IMR-90 (cell line): ENCODE data around the gene NPW. TPM values are rescaled to one million over a fixed set of nuclear protein-coding genes. Genes with fewer than 3 reads are reported as not detected.

Source experiments
- ATAC-seq: fragments of 200-7000 bp; cut with Tn5 transposase; 2 replicates; pipeline ENCODE4 v1.9.1; 2020; ENCODE audit warnings: low read depth, mild to moderate bottlenecking, moderate library complexity
- BruUV-seq: library from RNA; stranded (reverse); fragments of 400-500 nt; replicated peaks from 2 replicates; lab custom pipeline; 2021; lab: Mats Ljungman, UMichigan
- CTCF ChIA-PET: fragments of 300-600 bp; formaldehyde crosslinking; extraction: SDS; loops from one replicate; lab custom pipeline; 2021; ENCODE audit warnings: antibody characterized with exemption; lab: Yijun Ruan, JAX
- POLR2A ChIA-PET: fragments of 300-600 bp; sonication (Branson Sonifier 250); formaldehyde crosslinking; loops from one replicate; lab custom pipeline; 2022; ENCODE audit warnings: antibody characterized with exemption; ENCODE audit not compliant: unreplicated experiment; lab: Charles Lee
- DNase-seq: peaks from one replicate; pipeline ENCODE4 v3.0.0; 2013
- H2AFZ ChIP-seq: replicated peaks from 2 replicates; pipeline ENCODE3; 2013; ENCODE audit warnings: low read length, mild to moderate bottlenecking; ENCODE audit not compliant: poor library complexity
- H2AK5ac ChIP-seq: 2 replicates; pipeline ENCODE4 v1.6.1; 2013; ENCODE audit warnings: low read depth, low read length, inconsistent platforms
- H2AK9ac ChIP-seq: replicated peaks from 2 replicates; pipeline ENCODE3; 2013; ENCODE audit warnings: mild to moderate bottlenecking, low read depth, low read length, moderate library complexity; ENCODE audit not compliant: poor library complexity
- H2BK120ac ChIP-seq: 2 replicates; pipeline ENCODE4 v1.6.1; 2013; ENCODE audit warnings: low read depth, low read length, inconsistent platforms
- H2BK15ac ChIP-seq: 3 replicates; pipeline ENCODE4 v1.6.1; 2013; ENCODE audit warnings: low read depth, low read length, inconsistent platforms
- H2BK20ac ChIP-seq: 2 replicates; pipeline ENCODE4 v1.6.1; 2013; ENCODE audit warnings: low read depth, mild to moderate bottlenecking, inconsistent platforms, low read length, moderate library complexity
- H2BK5ac ChIP-seq: 2 replicates; pipeline ENCODE4 v1.6.1; 2013; ENCODE audit warnings: mild to moderate bottlenecking, low read depth, low read length, inconsistent platforms; ENCODE audit not compliant: poor library complexity, severe bottlenecking
- H3K14ac ChIP-seq: replicated peaks from 2 replicates; pipeline ENCODE4 v1.6.1; 2013; ENCODE audit warnings: low read depth, low read length, inconsistent platforms
- H3K18ac ChIP-seq: 2 replicates; pipeline ENCODE4 v1.6.1; 2013; ENCODE audit warnings: low read depth, low read length, control low read depth
- H3K23ac ChIP-seq: 2 replicates; pipeline ENCODE4 v1.6.1; 2013; ENCODE audit warnings: low read depth, low read length, inconsistent platforms
- H3K27ac ChIP-seq: 2 replicates; pipeline ENCODE4 v1.5.1; 2013; ENCODE audit warnings: mild to moderate bottlenecking, control low read depth, low read length; ENCODE audit not compliant: insufficient read depth
- H3K27me3 ChIP-seq: 2 replicates; pipeline ENCODE4 v1.6.1; 2013; ENCODE audit warnings: low read length; ENCODE audit not compliant: control insufficient read depth, insufficient read depth
- H3K36me3 ChIP-seq: 2 replicates; pipeline ENCODE4 v1.6.1; 2013; ENCODE audit warnings: low read length, mixed read lengths; ENCODE audit not compliant: control insufficient read depth, insufficient read depth
- H3K4ac ChIP-seq: 2 replicates; pipeline ENCODE4 v1.6.1; 2013; ENCODE audit warnings: low read depth, low read length, inconsistent platforms
- H3K4me1 ChIP-seq: 2 replicates; pipeline ENCODE4 v1.6.1; 2013; ENCODE audit warnings: low read length, mixed read lengths; ENCODE audit not compliant: control insufficient read depth, insufficient read depth
- H3K4me2 ChIP-seq: 2 replicates; pipeline ENCODE4 v1.6.1; 2013; ENCODE audit warnings: low read depth, mild to moderate bottlenecking, control low read depth, low read length, moderate library complexity
- H3K4me3 ChIP-seq: 2 replicates; pipeline ENCODE4 v1.5.1; 2013; ENCODE audit warnings: low read depth, mild to moderate bottlenecking, control low read depth, low read length, moderate library complexity; ENCODE audit not compliant: insufficient read depth
- H3K56ac ChIP-seq: 2 replicates; pipeline ENCODE4 v1.6.1; 2013; ENCODE audit warnings: low read length, inconsistent platforms; ENCODE audit not compliant: insufficient read depth; ENCODE audit errors: extremely low read depth
- H3K79me1 ChIP-seq, 2 experiments: 2 replicates each; pipeline ENCODE4 v1.6.1; 2013; ENCODE audit warnings: low read length in 2 of 2, inconsistent platforms in 1 of 2, low read depth in 1 of 2
- H3K9ac ChIP-seq: 2 replicates; pipeline ENCODE4 v1.6.1; 2013; ENCODE audit warnings: low read depth, low read length, control low read depth
- H3K9me1 ChIP-seq: 2 replicates; pipeline ENCODE4 v1.6.1; 2013; ENCODE audit warnings: low read length, inconsistent platforms; ENCODE audit not compliant: insufficient read depth
- H3K9me3 ChIP-seq: 2 replicates; pipeline ENCODE4 v1.6.1; 2013; ENCODE audit warnings: low read length; ENCODE audit not compliant: control insufficient read depth, insufficient read depth
- H4K20me1 ChIP-seq: 2 replicates; pipeline ENCODE4 v1.6.1; 2013; ENCODE audit warnings: low read length, inconsistent platforms; ENCODE audit not compliant: insufficient read depth
- H4K5ac ChIP-seq: 2 replicates; pipeline ENCODE4 v1.6.1; 2013; ENCODE audit warnings: mild to moderate bottlenecking, low read depth, low read length, control low read depth
- H4K8ac ChIP-seq, 2 experiments: 2 replicates each; pipeline ENCODE4 v1.6.1; 2013; ENCODE audit warnings: low read depth in 2 of 2, low read length in 2 of 2, control low read depth in 1 of 2, inconsistent platforms in 1 of 2
- H4K91ac ChIP-seq: 2 replicates; pipeline ENCODE4 v1.6.1; 2013; ENCODE audit warnings: low read depth, low read length, inconsistent platforms; ENCODE audit not compliant: insufficient read depth
- BHLHE40 ChIP-seq: fragments of 150-350 bp; IDR thresholded peaks from 2 replicates; pipeline ENCODE4 v1.6.1; 2016; ENCODE audit warnings: mild to moderate bottlenecking, low read depth, low read length
- CEBPB ChIP-seq: IDR thresholded peaks from 2 replicates; pipeline ENCODE4 v1.6.1; 2012; ENCODE audit warnings: low read depth, low read length, improper control_type of control experiment
- CHD1 ChIP-seq: IDR thresholded peaks from 2 replicates; pipeline ENCODE4 v1.6.1; 2012; ENCODE audit warnings: low read depth, low read length, improper control_type of control experiment
- MAZ ChIP-seq: IDR thresholded peaks from 2 replicates; pipeline ENCODE4 v1.6.1; 2012; ENCODE audit warnings: low read depth, mild to moderate bottlenecking, low read length, improper control_type of control experiment, moderate library complexity, borderline replicate concordance
- MXI1 ChIP-seq: IDR thresholded peaks from 2 replicates; pipeline ENCODE4 v1.6.1; 2012; ENCODE audit warnings: low read depth, mild to moderate bottlenecking, low read length, moderate library complexity, borderline replicate concordance
- NFE2L2 ChIP-seq: fragments of 150-350 bp; IDR thresholded peaks from 2 replicates; pipeline ENCODE4 v1.6.1; 2016; ENCODE audit warnings: low read depth, mild to moderate bottlenecking, low read length
- POLR2A ChIP-seq: IDR thresholded peaks from 2 replicates; pipeline ENCODE4 v1.6.1; 2012; ENCODE audit warnings: mild to moderate bottlenecking, low read depth, low read length
- RAD21 ChIP-seq: IDR thresholded peaks from 2 replicates; pipeline ENCODE4 v1.6.1; 2012; ENCODE audit warnings: low read length, improper control_type of control experiment
- RCOR1 ChIP-seq: IDR thresholded peaks from 2 replicates; pipeline ENCODE4 v1.6.1; 2012; ENCODE audit warnings: mild to moderate bottlenecking, low read length, improper control_type of control experiment; ENCODE audit not compliant: insufficient replicate concordance
- RFX5 ChIP-seq: IDR thresholded peaks from 2 replicates; pipeline ENCODE4 v1.8.0; 2012; ENCODE audit warnings: low read depth, mild to moderate bottlenecking, low read length, moderate library complexity
- SMC3 ChIP-seq: fragments of 150-350 bp; IDR thresholded peaks from 2 replicates; pipeline ENCODE4 v1.6.1; 2016; ENCODE audit warnings: low read depth, mild to moderate bottlenecking, antibody characterized with exemption, low read length, moderate library complexity
- WGBS, 2 experiments: methylation state at CpG; one replicate each; pipeline versions ENCODE4 v1.1.5 to v1.1.7; 2013; ENCODE audit warnings: missing lambda C conversion rate in 2 of 2; ENCODE audit not compliant: insufficient read length in 1 of 2; ENCODE audit errors: extremely low coverage in 2 of 2; 5-methylcytosine and 5-hydroxymethylcytosine counted together
- dilution Hi-C: fragments of 300-500 bp; cut with HindIII; formaldehyde crosslinking; loops from one replicate; pipeline ENCODE4 v1.14.3; 2018; ENCODE audit warnings: low sequenced_read_pairs; ENCODE audit not compliant: unreplicated experiment
- in situ Hi-C: fragments of 300-500 bp; cut with MboI; formaldehyde crosslinking; loops from 3 replicates; pipeline ENCODE4 v1.14.3; 2019; ENCODE audit warnings: low sequenced_read_pairs, inconsistent platforms, mixed read lengths
- intact Hi-C: fragments of 100-400 bp; cut with micrococcal nuclease; formaldehyde crosslinking; loops from 2 replicates; pipeline ENCODE4 v1.10.0; 2022
- polyA plus RNA-seq, 3 experiments: library from polyadenylated mRNA; depleted of rRNA; stranded (reverse); fragments of >200 nt; gene quantifications; 2 replicates each; pipeline ENCODE4 v1.2.3, GENCODE V29; 2012; ENCODE audit warnings: low replicate concordance in 1 of 3
- total RNA-seq: library from RNA; depleted of rRNA; stranded (reverse); fragments of >200 nt; gene quantifications from 2 replicates; pipeline ENCODE4 v1.2.3, GENCODE V29; 2012
- TF ChIP-seq, protein P1 (sequence below): conservative IDR thresholded peaks from 2 replicates; pipeline ENCODE4 v1.5.1; 2012; ENCODE audit warnings: mild to moderate bottlenecking, low read depth, low read length, improper control_type of control experiment
- TF ChIP-seq, protein P2 (sequence below): fragments of 150-350 bp; IDR thresholded peaks from 2 replicates; pipeline ENCODE4 v1.6.1; 2017; ENCODE audit warnings: mild to moderate bottlenecking, antibody characterized with exemption, low read length, low read depth
- TF ChIP-seq, protein P3 (sequence below): fragments of 150-350 bp; IDR thresholded peaks from 2 replicates; pipeline ENCODE4 v1.6.1; 2016; ENCODE audit warnings: low read depth, mild to moderate bottlenecking, low read length, moderate library complexity, borderline replicate concordance

The NPW gene
- total and polyA plus RNA-seq, 2 of the 4 experiments (the other 2 are of a cell fraction): 0.18 to 2.0 TPM

DNA sequence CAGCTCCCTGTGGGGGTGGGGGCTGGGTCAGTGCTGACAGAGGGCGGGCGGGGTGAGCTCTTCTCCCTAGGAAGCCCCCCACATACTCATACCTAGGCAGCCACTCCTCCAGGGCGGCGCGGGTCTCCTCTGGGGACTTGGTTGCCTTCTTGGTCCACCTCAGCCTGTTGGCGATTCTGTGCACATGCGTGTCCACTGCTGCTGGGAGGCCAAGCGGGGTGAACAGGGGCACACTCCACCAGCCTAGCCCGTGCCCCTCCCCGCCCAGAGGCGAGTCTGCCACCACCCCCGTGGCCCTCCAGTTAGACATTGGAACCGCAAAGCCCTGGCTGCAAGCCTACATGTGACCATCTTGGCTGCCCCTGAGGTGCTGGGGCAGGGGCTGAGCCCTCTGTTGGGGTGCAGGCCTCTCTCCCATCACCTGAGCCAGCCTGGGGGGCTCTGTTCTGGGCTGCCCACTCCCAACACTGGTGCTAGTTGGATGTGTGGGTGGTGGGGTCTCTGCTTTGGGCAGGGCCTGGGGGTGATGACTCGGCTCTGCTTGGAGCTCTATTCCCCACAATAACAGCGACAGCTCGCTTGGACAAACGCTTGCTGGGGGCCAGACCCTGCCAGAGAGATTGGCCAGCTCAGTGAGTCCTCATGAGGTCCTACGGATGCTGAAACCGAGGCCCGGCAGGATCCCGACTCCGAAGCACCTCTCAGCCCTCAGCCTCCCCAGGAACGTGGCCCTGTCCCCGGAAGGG is 20.6 kb downstream of the NPW start:
- ChIA-PET POLR2A (no interaction called here), CTCF (interaction anchor here (0.9 kb wide), 1 partner anchor 18 kb away, joined by 3 read pairs; no protein-coding TSS in a partner anchor)
- dilution Hi-C loops: no loop called here

More for the DNA sequence above, 20.6 kb downstream of the NPW start:
- no peak overlapping the region for H3K4me2 ChIP-seq
- peak overlapping the region; percentile 90 for H2BK120ac ChIP-seq
- peak overlapping the region; percentile 90 for H3K27ac ChIP-seq
- no peak for DNase-seq
- peak overlapping the region; percentile 96 for H2BK5ac ChIP-seq
- H3K9me3 ChIP-seq: no peaks in the 10 kb centered on the region
- peaks cover 15% of the 10 kb centered on the region for H3K9me1 ChIP-seq
- peaks cover 52% of the 10 kb centered on the region for H3K4me1 ChIP-seq
- H2AK5ac ChIP-seq: peak overlapping the region; percentile 90
- no peaks in the 10 kb centered on the region; the same call in 1 of the 2 replicates for H4K20me1 ChIP-seq
- peak overlapping the region; percentile 99 for H2AK9ac ChIP-seq
- H4K5ac ChIP-seq: peak overlapping the region; percentile 67
- in situ Hi-C loops: no loop called here
- peak overlapping the region; percentile 100 for H4K91ac ChIP-seq
- H3K36me3 ChIP-seq: peaks cover 33% of the 10 kb centered on the region; the same call in 1 of the 2 replicates
- H3K18ac ChIP-seq: peak overlapping the region; percentile 60
- H3K56ac ChIP-seq: no peak overlapping the region
- H3K4ac ChIP-seq: peak overlapping the region; percentile 96
- BruUV-seq: no TSS peak
- ATAC-seq: peak; percentile 1; the same call in 1 of the 2 replicates
- H3K4me3 ChIP-seq: no peak overlapping the region
- intact Hi-C loops: no loop called here
- no peaks in the 10 kb centered on the region for H3K27me3 ChIP-seq
- peaks cover 10 to 47% of the 10 kb centered on the region in 2 experiments; a peak in 3 of 4 replicates for H3K79me1 ChIP-seq
- H2AFZ ChIP-seq: no peak overlapping the region
- H2BK15ac ChIP-seq: peak overlapping the region; percentile 24; the same call in 1 of the 3 replicates
- H2BK20ac ChIP-seq: peak overlapping the region; percentile 47
- no peak overlapping the region for H3K23ac ChIP-seq
- peak overlapping the region; percentile 48 to 81 for H4K8ac ChIP-seq
- 80% methylated on average over 10 of the region's 24 CpGs; no CpG with 5 or more reads in 1 of the 2 experiments for WGBS, 2 experiments
- TF ChIP-seq CEBPB (no peak), MXI1 (no peak), RCOR1 (no peak), POLR2A (no peak; the same call in 1 of the 2 replicates), RFX5 (no peak), MAZ (no peak), SMC3 (no peak), RAD21 (no peak), BHLHE40 (no peak), CHD1 (no peak), NFE2L2 (no peak)
- TF ChIP-seq, protein P1, sequence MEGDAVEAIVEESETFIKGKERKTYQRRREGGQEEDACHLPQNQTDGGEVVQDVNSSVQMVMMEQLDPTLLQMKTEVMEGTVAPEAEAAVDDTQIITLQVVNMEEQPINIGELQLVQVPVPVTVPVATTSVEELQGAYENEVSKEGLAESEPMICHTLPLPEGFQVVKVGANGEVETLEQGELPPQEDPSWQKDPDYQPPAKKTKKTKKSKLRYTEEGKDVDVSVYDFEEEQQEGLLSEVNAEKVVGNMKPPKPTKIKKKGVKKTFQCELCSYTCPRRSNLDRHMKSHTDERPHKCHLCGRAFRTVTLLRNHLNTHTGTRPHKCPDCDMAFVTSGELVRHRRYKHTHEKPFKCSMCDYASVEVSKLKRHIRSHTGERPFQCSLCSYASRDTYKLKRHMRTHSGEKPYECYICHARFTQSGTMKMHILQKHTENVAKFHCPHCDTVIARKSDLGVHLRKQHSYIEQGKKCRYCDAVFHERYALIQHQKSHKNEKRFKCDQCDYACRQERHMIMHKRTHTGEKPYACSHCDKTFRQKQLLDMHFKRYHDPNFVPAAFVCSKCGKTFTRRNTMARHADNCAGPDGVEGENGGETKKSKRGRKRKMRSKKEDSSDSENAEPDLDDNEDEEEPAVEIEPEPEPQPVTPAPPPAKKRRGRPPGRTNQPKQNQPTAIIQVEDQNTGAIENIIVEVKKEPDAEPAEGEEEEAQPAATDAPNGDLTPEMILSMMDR: no peak
- TF ChIP-seq, protein P2, sequence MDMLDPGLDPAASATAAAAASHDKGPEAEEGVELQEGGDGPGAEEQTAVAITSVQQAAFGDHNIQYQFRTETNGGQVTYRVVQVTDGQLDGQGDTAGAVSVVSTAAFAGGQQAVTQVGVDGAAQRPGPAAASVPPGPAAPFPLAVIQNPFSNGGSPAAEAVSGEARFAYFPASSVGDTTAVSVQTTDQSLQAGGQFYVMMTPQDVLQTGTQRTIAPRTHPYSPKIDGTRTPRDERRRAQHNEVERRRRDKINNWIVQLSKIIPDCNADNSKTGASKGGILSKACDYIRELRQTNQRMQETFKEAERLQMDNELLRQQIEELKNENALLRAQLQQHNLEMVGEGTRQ: no peak
- TF ChIP-seq, protein P3, sequence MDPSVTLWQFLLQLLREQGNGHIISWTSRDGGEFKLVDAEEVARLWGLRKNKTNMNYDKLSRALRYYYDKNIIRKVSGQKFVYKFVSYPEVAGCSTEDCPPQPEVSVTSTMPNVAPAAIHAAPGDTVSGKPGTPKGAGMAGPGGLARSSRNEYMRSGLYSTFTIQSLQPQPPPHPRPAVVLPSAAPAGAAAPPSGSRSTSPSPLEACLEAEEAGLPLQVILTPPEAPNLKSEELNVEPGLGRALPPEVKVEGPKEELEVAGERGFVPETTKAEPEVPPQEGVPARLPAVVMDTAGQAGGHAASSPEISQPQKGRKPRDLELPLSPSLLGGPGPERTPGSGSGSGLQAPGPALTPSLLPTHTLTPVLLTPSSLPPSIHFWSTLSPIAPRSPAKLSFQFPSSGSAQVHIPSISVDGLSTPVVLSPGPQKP: no peak
- H3K9ac ChIP-seq: peak overlapping the region; percentile 18
- H3K14ac ChIP-seq: peak overlapping the region; percentile 60
